HFFc6 (cell line): ENCODE data around the gene RPS6KA2. TPM values are rescaled to one million over a fixed set of nuclear protein-coding genes. Genes with fewer than 3 reads are reported as not detected.

Experiments
- DNase-seq: peaks from one replicate; pipeline ENCODE4 v3.0.0-alpha.2; 2018
- H3K27ac Mint-ChIP-seq: 2 replicates; pipeline ENCODE4 v1.8.0; 2020; ENCODE audit warnings: mild to moderate bottlenecking, mixed read lengths
- H3K27me3 Mint-ChIP-seq: 2 replicates; pipeline ENCODE4 v1.8.0; 2021; ENCODE audit warnings: mild to moderate bottlenecking, moderate library complexity, mixed read lengths; ENCODE audit not compliant: insufficient read depth
- H3K36me3 Mint-ChIP-seq: 2 replicates; pipeline ENCODE4 v1.8.0; 2021; ENCODE audit warnings: low read depth, mixed read lengths
- H3K4me1 Mint-ChIP-seq: 2 replicates; pipeline ENCODE4 v1.8.0; 2020; ENCODE audit warnings: low read depth, mixed read lengths
- H3K4me3 Mint-ChIP-seq: 2 replicates; pipeline ENCODE4 v1.8.0; 2020; ENCODE audit warnings: mild to moderate bottlenecking, moderate library complexity, mixed read lengths
- H3K9me3 Mint-ChIP-seq: 2 replicates; pipeline ENCODE4 v1.8.0; 2020; ENCODE audit warnings: mild to moderate bottlenecking, mixed read lengths
- total RNA-seq, 6 experiments: library from RNA; stranded (reverse); fragmentation: NEBNext Ultra II Directional; extraction: Animal tissue kit (Norgen Biotek cat#: 25700); gene quantifications; 2 replicates in 1 of 6; 3 replicates in 5 of 6; pipeline ENCODE4 v1.2.3, GENCODE V29; 2021
- TF ChIP-seq, protein P1 (sequence below): fragments of 200-600 bp; sonication (generic); IDR thresholded peaks from 2 replicates; pipeline ENCODE4 v1.5.0; 2021; ENCODE audit warnings: antibody characterized with exemption, mild to moderate bottlenecking

Gene RPS6KA2
- total RNA-seq, 6 experiments from 2014 or later: 10.1 to 13.9 (median 11.9) TPM

DNA sequence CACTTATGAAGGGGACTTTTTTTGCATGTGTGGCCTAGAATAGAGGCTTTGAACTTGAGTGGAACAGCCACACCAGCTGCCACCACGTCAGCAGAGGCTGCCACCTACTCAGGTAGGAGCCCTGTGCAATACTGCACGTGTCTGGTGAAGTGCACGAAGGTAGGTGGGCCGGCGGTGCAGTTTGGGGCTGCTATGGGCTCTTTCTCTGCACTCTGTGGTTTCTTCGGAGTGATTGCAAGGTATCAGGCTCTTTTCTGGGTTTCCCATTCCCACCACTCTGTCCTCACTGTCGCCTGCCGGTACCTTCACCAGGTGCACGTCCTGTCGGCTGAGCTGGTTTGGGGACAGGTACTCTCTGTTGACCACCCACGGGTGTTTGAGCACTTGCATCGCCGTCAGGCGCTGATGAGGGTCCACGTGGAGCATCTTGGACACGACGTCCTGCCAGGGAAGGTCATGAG lies 213.5 kb downstream of the RPS6KA2 start:
- H3K4me3 Mint-ChIP-seq: no peak overlapping the region
- H3K9me3 Mint-ChIP-seq: peaks cover 5% of the 10 kb centered on the region; the same call in 1 of the 2 replicates
- peaks cover 4% of the 10 kb centered on the region; the same call in 1 of the 2 replicates for H3K27me3 Mint-ChIP-seq
- H3K4me1 Mint-ChIP-seq: no peaks in the 10 kb centered on the region
- TF ChIP-seq, protein P1, sequence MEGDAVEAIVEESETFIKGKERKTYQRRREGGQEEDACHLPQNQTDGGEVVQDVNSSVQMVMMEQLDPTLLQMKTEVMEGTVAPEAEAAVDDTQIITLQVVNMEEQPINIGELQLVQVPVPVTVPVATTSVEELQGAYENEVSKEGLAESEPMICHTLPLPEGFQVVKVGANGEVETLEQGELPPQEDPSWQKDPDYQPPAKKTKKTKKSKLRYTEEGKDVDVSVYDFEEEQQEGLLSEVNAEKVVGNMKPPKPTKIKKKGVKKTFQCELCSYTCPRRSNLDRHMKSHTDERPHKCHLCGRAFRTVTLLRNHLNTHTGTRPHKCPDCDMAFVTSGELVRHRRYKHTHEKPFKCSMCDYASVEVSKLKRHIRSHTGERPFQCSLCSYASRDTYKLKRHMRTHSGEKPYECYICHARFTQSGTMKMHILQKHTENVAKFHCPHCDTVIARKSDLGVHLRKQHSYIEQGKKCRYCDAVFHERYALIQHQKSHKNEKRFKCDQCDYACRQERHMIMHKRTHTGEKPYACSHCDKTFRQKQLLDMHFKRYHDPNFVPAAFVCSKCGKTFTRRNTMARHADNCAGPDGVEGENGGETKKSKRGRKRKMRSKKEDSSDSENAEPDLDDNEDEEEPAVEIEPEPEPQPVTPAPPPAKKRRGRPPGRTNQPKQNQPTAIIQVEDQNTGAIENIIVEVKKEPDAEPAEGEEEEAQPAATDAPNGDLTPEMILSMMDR: no peak
- DNase-seq: no peak
- no peaks in the 10 kb centered on the region; the same call in 1 of the 2 replicates for H3K36me3 Mint-ChIP-seq
- H3K27ac Mint-ChIP-seq: no peak overlapping the region

DNA sequence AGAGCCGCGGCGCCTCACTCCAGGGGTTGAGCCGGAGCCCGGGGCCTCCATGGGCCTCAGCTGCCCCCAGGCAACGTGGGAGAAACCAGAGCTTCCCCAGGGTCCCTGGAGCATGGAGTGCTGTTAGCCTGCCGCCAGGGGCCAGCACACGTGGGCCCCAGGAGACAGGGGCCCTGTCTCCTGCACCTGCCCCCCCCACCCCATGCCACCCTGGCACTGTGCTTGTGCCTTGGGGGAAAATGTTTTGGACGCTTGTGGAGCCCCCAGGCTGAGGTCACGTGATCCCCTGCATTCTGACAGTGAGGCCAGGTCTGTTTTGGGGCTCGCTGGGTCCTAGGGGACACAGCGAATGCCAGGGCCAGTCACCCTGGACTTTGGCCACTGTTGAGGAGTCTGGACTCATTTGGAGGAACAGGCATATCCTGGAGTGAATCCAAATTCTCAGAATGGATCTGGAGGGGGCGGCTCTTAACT lies 214.1 kb downstream of the RPS6KA2 start:
- TF ChIP-seq, protein P1: no peak
- Mint-ChIP-seq H3K4me1 (no peaks in the 10 kb centered on the region), H3K27ac (no peak overlapping the region), H3K4me3 (no peak overlapping the region), H3K9me3 (peaks cover 5% of the 10 kb centered on the region; the same call in 1 of the 2 replicates), H3K36me3 (no peaks in the 10 kb centered on the region; the same call in 1 of the 2 replicates), H3K27me3 (peaks cover 4% of the 10 kb centered on the region; the same call in 1 of the 2 replicates)
- no peak for DNase-seq

DNA sequence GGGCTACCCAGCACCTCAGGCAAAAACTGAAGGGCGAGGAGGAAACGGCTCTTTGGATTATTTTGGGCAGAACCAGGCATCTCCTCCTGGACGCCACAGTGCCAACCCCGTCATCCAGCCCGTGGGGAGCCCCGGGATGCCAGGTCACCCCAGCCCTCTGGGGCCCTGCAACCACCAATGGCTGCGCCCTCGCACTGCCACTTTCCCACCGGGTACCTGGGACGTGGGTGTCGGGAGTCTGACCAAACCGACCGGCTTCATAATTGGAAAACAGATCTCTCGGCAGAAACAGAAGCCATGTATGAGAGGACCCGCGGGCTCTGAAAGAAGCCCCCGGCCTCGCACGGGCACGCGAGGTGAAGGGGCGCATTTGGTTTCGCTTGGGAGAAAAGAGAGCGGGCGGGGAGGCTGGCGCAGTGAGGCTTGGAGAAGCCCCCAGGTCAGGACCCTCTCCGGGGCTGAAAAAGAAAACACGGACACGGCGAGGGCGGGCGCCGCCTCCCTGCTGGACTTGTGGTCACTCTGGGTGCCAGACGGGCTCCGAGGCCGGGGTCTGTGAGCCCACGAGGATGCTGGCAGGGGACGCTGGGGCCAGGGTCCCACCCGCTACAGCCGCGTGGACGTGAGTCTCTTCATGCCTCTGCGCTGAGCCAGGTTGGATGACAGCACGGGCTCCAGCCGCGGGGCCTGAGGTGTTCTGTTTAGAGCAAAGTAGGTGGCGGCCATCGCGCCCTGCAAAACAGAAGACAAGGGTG lies 214.7 kb downstream of the RPS6KA2 start:
- Mint-ChIP-seq H3K36me3 (no peaks in the 10 kb centered on the region; the same call in 1 of the 2 replicates), H3K4me1 (no peaks in the 10 kb centered on the region), H3K4me3 (no peak overlapping the region), H3K27me3 (peaks cover 7% of the 10 kb centered on the region), H3K9me3 (peaks cover 5% of the 10 kb centered on the region; the same call in 1 of the 2 replicates), H3K27ac (no peak overlapping the region)
- no peak for DNase-seq
- TF ChIP-seq, protein P1: no peak

DNA sequence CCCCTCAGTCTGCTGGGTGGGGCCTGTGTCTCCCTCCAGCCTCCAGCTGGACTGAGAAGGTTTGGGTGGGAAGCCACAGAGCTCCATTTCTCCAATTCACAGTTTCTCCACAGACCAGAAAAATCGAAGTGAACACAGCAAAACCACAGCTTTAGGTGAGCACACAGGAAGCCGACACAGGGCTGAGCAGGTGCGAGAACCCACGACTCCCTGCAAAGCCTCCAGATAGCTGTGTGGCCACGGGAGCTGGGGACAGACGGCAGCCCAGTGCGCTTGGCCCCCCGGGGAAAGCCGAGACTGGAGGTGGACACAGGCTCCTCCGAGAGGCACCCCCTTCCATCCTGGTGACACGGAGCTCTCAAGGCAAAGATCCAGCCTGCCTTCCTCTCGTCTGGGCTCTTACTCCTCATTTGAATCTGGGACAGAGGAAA lies 215.3 kb downstream of the RPS6KA2 start:
- Mint-ChIP-seq H3K9me3 (peaks cover 3% of the 10 kb centered on the region; the same call in 1 of the 2 replicates), H3K27ac (no peak overlapping the region), H3K27me3 (peaks cover 8% of the 10 kb centered on the region), H3K4me3 (no peak overlapping the region), H3K4me1 (no peaks in the 10 kb centered on the region), H3K36me3 (no peaks in the 10 kb centered on the region; the same call in 1 of the 2 replicates)
- TF ChIP-seq, protein P1: no peak
- DNase-seq: no peak

DNA sequence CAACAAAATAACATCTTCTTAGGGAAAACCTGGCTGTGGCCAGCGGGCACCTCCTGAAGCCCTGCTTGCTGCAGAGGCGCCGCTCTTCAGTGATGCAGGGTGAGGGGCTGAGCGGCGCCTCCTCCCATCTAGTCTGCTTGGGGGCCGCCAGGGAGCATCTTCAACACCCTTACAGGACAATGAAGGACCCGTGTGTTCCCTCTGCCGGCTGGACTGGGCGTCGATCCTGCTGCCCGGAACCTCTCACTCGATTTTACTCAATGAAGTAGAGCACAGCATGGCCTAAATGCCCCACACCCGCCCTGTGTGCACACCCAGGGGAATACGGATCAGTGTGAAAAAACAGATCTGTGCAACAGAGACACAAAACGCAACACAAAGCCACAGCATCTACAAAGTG lies 215.8 kb downstream of the RPS6KA2 start:
- Mint-ChIP-seq H3K4me3 (no peak overlapping the region), H3K4me1 (no peaks in the 10 kb centered on the region), H3K36me3 (no peaks in the 10 kb centered on the region; the same call in 1 of the 2 replicates), H3K27me3 (peaks cover 8% of the 10 kb centered on the region), H3K27ac (no peak overlapping the region), H3K9me3 (no peaks in the 10 kb centered on the region; the same call in 1 of the 2 replicates)
- no peak for DNase-seq
- TF ChIP-seq, protein P1: no peak
